Measurements from ENCODE around the gene RCOR3. TPM values are rescaled to one million over a fixed set of nuclear protein-coding genes. Genes with fewer than 3 reads are reported as not detected.

The RCOR3 gene
- total RNA-seq, 4 donors from 2014 or later = 26.1 to 88.5 (median 39.8) TPM

GRCh38 chr1:211327346-211327921, 68.3 kb downstream of the RCOR3 start:
- Histone ChIP-seq H3K36me3 (no peaks in the 10 kb centered on the region), H3K4me1 (peaks cover 0 to 8% of the 10 kb centered on the region in 2 donors), H3K9me3 (no peaks in the 10 kb centered on the region), H3K27me3 (no peaks in the 10 kb centered on the region), H3K27ac (peak overlapping the region; percentile 87 to 88), H3K4me3 (peak overlapping the region; percentile 51 to 89)
- peak; percentile 31 to 46 for DNase-seq
- intact Hi-C loops (cut with DNase I; ENCODE audit: low total_unique reads) = no loop called here
- no peak for TF ChIP-seq CTCF (IDR thresholded peaks at IDR 0.05)
- peak in 1 of 2 donors; percentile 2 for TF ChIP-seq POLR2A (IDR thresholded peaks at IDR 0.05)

GRCh38 chr1:211328084-211328694, 69.0 kb downstream of the RCOR3 start:
- H3K4me3 ChIP-seq = peak overlapping the region; percentile 51 to 89
- H3K27ac ChIP-seq = peak overlapping the region; percentile 87 to 88
- TF ChIP-seq POLR2A (IDR thresholded peaks at IDR 0.05) (no peak), CTCF (IDR thresholded peaks at IDR 0.05) (no peak)
- no peaks in the 10 kb centered on the region for H3K9me3 ChIP-seq
- no peaks in the 10 kb centered on the region for H3K27me3 ChIP-seq
- DNase-seq = no peak
- intact Hi-C loops (cut with DNase I; ENCODE audit: low total_unique reads) = no loop called here
- peaks cover 0 to 8% of the 10 kb centered on the region in 2 donors for H3K4me1 ChIP-seq
- H3K36me3 ChIP-seq = no peaks in the 10 kb centered on the region

DNA sequence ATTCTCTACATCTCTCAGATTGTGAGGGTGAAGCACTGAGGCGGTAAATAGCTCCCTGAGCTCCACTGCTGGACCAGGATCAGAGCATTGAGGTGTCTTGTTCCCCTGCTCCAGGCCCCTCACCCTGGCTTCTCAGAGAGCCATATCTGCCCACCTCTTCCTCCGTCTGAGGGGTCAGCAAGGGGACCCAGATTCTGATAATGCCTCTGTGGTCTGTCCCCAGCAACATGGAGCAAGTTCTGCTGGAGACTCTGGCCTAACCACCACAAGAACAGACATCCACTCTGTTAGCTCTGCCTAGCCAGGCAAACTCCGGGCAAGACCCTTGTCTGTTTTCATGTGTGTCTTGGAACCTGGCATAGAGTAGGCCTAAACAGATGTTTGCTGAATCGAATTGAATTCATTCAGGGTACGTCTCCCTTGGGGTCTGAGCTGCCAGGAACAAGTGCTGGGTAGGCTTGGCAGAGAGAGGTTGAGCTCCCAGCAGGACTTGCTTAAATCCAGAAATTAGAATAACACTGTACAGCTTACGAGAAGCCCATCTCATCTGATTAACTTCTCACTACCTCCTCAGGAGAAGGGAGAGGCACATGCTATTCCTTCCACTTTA, 69.8 kb downstream of the RCOR3 start:
- H3K36me3 ChIP-seq = no peaks in the 10 kb centered on the region
- no peak overlapping the region for H3K4me3 ChIP-seq
- no peak for TF ChIP-seq CTCF (IDR thresholded peaks at IDR 0.05)
- TF ChIP-seq POLR2A (IDR thresholded peaks at IDR 0.05) = no peak
- no peak overlapping the region for H3K27ac ChIP-seq
- intact Hi-C loops (cut with DNase I; ENCODE audit: low total_unique reads) = no loop called here
- H3K4me1 ChIP-seq = peaks cover 0 to 8% of the 10 kb centered on the region in 2 donors
- no peaks in the 10 kb centered on the region for H3K9me3 ChIP-seq
- DNase-seq = no peak
- H3K27me3 ChIP-seq = no peaks in the 10 kb centered on the region

DNA sequence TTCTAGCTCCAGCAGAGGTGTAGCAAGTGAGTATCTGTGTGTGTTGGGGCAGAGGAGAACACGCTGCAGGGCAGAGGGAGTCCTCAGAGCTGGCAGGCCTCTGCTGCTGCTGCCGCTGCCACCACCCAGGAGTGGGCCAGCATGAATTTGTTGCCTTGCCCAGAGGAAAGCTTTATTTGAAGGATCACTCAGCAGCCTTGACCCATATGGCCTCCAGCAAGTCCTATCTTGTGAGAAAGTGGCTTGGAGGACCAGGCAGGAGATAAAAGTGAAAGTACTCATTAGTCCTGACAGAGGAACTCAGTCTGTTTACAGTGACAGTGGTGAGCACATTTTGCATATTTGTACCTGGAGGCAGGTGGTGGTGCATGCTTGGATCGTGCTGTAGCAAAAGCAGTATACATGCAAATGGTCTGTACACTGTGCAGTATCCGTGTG, 70.6 kb downstream of the RCOR3 start:
- intact Hi-C loops (cut with DNase I; ENCODE audit: low total_unique reads) = no loop called here
- no peaks in the 10 kb centered on the region for H3K9me3 ChIP-seq
- H3K4me1 ChIP-seq = peaks cover 0 to 8% of the 10 kb centered on the region in 2 donors
- no peaks in the 10 kb centered on the region for H3K36me3 ChIP-seq
- no peak overlapping the region for H3K4me3 ChIP-seq
- no peak for DNase-seq
- no peaks in the 10 kb centered on the region for H3K27me3 ChIP-seq
- no peak overlapping the region for H3K27ac ChIP-seq
- TF ChIP-seq CTCF (IDR thresholded peaks at IDR 0.05) (no peak), POLR2A (IDR thresholded peaks at IDR 0.05) (no peak)

DNA sequence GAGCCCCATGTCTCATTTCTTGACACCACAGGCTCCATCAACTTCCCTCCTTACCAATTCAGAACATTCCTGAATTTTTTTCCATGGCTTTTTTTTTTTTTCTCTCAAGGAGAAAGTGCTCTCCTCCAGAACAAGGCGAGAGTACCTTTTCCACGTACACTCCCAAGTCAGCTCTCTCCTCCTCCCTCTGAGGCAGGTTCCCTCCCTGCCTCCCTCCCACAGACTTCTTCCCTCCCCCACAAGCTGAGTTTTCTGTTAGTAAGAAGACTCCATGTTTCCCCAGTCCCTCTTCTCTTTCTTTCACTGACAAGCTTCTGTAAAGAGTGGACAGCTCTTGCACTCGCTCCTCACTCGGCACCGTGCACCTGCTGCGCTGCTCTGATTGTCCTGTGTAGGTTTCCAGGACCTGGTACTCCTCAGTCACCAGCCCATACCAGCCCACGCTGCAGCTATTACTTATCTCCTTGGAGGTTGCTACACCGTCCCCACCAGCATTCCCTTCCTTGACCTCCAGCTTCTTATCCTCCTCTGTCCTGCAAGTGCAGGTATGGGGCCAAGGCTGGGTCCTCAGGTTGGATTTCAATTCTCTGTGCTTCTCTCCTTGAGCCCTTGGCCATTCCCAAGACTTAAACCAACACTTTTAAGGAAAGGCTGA, 71.2 kb downstream of the RCOR3 start:
- Histone ChIP-seq H3K27ac (no peak overlapping the region), H3K27me3 (no peaks in the 10 kb centered on the region), H3K9me3 (no peaks in the 10 kb centered on the region), H3K36me3 (no peaks in the 10 kb centered on the region), H3K4me3 (no peak overlapping the region), H3K4me1 (peaks cover 0 to 8% of the 10 kb centered on the region in 2 donors)
- intact Hi-C loops (cut with DNase I; ENCODE audit: low total_unique reads) = no loop called here
- TF ChIP-seq CTCF (IDR thresholded peaks at IDR 0.05) = no peak
- no peak for TF ChIP-seq POLR2A (IDR thresholded peaks at IDR 0.05)
- DNase-seq = no peak
